Measurements from ENCODE around the gene CADPS2.
"Not testable (repeated sequence)": the region's sequence is repeated elsewhere in the genome, so short reads cannot be mapped to it uniquely, and the experiment has no call there.

The CADPS2 gene

DNA sequence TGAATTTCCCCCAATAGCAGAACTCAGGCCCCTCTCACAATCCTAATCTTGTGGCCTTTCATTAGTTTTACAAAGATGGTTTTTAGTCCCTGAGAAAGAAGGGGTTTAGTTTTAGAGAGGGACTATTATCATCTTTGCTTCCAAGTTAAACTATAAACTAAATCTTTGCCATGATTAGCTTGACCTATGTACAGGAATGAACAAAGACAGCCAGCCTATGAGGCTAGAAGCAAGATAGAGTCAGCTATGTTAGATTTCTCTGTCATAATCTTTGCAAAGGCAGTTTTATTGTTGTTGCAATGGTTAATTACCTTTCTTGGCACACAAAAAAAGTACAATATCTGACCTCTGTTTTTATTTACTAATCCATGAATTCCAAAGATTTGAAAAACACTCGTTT lies 206.4 kb downstream of the CADPS2 start:
- TF ChIP-seq, protein P1, sequence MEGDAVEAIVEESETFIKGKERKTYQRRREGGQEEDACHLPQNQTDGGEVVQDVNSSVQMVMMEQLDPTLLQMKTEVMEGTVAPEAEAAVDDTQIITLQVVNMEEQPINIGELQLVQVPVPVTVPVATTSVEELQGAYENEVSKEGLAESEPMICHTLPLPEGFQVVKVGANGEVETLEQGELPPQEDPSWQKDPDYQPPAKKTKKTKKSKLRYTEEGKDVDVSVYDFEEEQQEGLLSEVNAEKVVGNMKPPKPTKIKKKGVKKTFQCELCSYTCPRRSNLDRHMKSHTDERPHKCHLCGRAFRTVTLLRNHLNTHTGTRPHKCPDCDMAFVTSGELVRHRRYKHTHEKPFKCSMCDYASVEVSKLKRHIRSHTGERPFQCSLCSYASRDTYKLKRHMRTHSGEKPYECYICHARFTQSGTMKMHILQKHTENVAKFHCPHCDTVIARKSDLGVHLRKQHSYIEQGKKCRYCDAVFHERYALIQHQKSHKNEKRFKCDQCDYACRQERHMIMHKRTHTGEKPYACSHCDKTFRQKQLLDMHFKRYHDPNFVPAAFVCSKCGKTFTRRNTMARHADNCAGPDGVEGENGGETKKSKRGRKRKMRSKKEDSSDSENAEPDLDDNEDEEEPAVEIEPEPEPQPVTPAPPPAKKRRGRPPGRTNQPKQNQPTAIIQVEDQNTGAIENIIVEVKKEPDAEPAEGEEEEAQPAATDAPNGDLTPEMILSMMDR (IDR thresholded peaks at IDR 0.05; ENCODE audit: control insufficient read depth, extremely low read depth, insufficient read depth), result no peak
- DNase-seq (ENCODE audit: low read depth), result no peak
- H3K4me3 ChIP-seq (ENCODE audit: low read depth, low read length), result no peak overlapping the region

DNA sequence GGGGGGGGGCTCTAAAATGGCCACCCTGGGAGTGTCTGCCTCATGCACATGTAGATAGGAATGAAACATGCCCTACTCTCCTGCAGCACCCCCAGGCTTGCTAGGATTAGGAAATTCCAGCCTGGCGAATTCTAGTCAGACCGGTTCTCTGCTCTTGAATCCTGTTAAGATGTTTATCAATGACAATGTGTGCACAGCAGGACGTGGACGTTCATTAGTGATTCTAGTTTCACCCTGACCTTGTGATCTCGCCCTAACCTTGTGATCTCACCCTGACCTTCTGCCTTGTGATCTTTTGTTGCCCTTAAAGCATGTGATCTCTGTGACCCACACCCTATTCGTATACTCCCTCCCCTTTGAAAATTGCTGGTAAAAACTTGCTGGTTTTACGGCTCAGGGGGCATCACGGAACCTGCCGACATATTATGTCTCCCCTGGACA lies 207.0 kb downstream of the CADPS2 start:
- not testable (repeated sequence) for H3K4me3 ChIP-seq (ENCODE audit: low read depth, low read length)
- DNase-seq (ENCODE audit: low read depth), result peak; percentile 74

DNA sequence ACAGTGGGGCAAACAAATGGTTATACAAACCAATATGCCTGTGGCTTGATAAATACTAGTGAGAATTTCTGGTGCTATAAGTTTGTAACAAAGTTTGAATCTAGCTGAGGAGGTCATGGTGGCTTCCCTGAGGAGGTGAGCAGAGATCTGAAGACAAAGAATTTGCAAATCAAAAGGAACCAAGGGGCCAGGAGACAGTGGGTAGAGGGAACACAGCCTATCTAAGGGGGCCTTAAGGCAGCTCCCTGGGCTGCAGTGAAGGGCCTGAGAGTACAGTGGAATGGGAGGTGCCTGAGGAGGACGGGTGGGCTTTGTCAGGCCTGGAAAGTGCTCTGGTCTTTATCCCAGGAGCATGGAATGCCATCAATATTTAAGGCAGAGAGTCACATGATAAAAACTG lies 209.1 kb downstream of the CADPS2 start:
- H3K4me3 ChIP-seq (ENCODE audit: low read depth, low read length), result no peak overlapping the region
- DNase-seq (ENCODE audit: low read depth), result no peak
- TF ChIP-seq, protein P1 (IDR thresholded peaks at IDR 0.05; ENCODE audit: control insufficient read depth, extremely low read depth, insufficient read depth), result no peak

DNA sequence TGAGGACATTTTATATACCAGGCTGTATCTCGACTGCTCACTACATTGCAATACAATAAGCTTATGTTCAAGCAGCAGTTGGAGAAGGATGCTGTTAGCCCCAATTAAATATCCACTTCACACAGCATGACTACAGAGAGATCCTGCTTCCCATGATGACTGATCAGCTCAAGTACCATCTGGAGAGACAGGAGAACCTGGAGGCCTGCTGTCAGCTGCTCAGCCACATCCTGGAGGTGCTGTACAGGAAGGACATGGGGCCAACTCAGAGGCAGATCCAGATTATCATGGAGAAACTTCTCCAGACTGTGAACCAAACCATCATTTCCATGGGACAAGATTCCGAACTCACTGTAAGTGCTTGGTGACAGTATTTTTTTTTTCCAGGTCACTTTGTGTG lies 209.8 kb downstream of the CADPS2 start:
- H3K4me3 ChIP-seq (ENCODE audit: low read depth, low read length), result no peak overlapping the region
- TF ChIP-seq, protein P1 (IDR thresholded peaks at IDR 0.05; ENCODE audit: control insufficient read depth, extremely low read depth, insufficient read depth), result no peak
- DNase-seq (ENCODE audit: low read depth), result no peak

- TF ChIP-seq, protein P1 (IDR thresholded peaks at IDR 0.05; ENCODE audit: control insufficient read depth, extremely low read depth, insufficient read depth), result no peak
- no peak overlapping the region for H3K4me3 ChIP-seq (ENCODE audit: low read depth, low read length)
- DNase-seq (ENCODE audit: low read depth), result no peak
These were observed 210.6 kb downstream of the CADPS2 start for GRCh38 chr7:122675621-122676020.

- no peak for DNase-seq (ENCODE audit: low read depth)
- TF ChIP-seq, protein P1 (IDR thresholded peaks at IDR 0.05; ENCODE audit: control insufficient read depth, extremely low read depth, insufficient read depth), result no peak
- H3K4me3 ChIP-seq (ENCODE audit: low read depth, low read length), result no peak overlapping the region
These were observed 211.2 kb downstream of the CADPS2 start for GRCh38 chr7:122675011-122675410.

DNA sequence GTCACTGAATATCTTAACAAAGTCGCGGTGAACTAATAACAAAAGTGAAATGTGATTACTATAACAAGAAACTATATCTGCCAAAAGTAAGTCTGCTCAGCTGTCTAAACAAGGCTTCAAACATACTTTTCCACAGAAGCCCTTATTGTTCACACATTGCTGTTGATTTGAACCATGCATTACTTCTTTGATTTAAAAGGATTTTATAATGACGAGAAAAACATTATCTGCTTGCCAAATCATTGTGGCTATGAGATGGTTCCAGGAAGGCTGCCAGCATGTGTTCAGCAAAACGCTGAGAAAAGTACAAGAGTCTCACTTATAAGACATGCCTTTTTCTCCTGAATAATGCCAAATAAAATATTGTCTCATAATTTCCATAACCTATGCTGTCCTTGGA lies 211.8 kb downstream of the CADPS2 start:
- TF ChIP-seq, protein P1 (IDR thresholded peaks at IDR 0.05; ENCODE audit: control insufficient read depth, extremely low read depth, insufficient read depth), result no peak
- DNase-seq (ENCODE audit: low read depth), result peak; percentile 62
- H3K4me3 ChIP-seq (ENCODE audit: low read depth, low read length), result no peak overlapping the region

All from LNCaP clone FGC (cell line).